ENCODE data around the gene LPP.

The LPP gene

GRCh38 chr3:188205992-188206416, 52.0 kb downstream of the LPP start:
- TF ChIP-seq GATA2 (IDR thresholded peaks at IDR 0.05; ENCODE audit: low read depth, low read length) (no peak), GATA3 (IDR thresholded peaks at IDR 0.05; ENCODE audit: low read depth, low read length) (no peak)

GRCh38 chr3:188206787-188207186, 52.8 kb downstream of the LPP start:
- TF ChIP-seq GATA2 (IDR thresholded peaks at IDR 0.05; ENCODE audit: low read depth, low read length) (no peak), GATA3 (IDR thresholded peaks at IDR 0.05; ENCODE audit: low read depth, low read length) (no peak)

GRCh38 chr3:188207941-188208515, 54.1 kb downstream of the LPP start:
- TF ChIP-seq GATA2 (IDR thresholded peaks at IDR 0.05; ENCODE audit: low read depth, low read length) (no peak), GATA3 (IDR thresholded peaks at IDR 0.05; ENCODE audit: low read depth, low read length) (no peak)

DNA sequence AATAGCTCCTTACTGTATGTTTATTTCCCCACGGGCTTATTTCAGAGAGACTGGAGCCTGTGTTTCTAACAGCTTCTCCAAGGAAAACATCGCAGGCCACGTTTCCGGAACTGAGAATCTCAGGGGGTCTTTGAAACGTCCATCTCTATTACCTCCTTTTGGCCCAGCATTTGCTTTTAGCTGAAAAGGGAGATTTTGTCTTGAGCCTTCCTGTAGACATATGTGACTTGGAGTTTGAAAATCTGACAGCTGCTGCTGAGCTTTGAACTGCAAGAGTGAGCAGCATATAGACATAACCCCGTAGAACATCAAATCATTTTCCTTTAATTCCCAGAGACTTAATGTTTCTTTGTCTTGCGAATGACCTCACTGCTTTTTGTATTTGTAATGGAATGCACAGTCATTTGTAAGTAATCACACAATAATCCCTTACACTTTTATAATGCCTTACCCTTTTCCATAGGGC, 54.6 kb downstream of the LPP start:
- TF ChIP-seq GATA2 (IDR thresholded peaks at IDR 0.05; ENCODE audit: low read depth, low read length) (no peak), GATA3 (IDR thresholded peaks at IDR 0.05; ENCODE audit: low read depth, low read length) (no peak)

- TF ChIP-seq GATA2 (IDR thresholded peaks at IDR 0.05; ENCODE audit: low read depth, low read length) (no peak), GATA3 (IDR thresholded peaks at IDR 0.05; ENCODE audit: low read depth, low read length) (no peak)
Observed at GRCh38 chr3:188209034-188209433, 55.1 kb downstream of the LPP start.

- TF ChIP-seq GATA2 (IDR thresholded peaks at IDR 0.05; ENCODE audit: low read depth, low read length): no peak
- TF ChIP-seq GATA3 (IDR thresholded peaks at IDR 0.05; ENCODE audit: low read depth, low read length): no peak
Observed at GRCh38 chr3:188209740-188210139, 55.8 kb downstream of the LPP start.

GRCh38 chr3:188211476-188211875, 57.5 kb downstream of the LPP start:
- TF ChIP-seq GATA3 (IDR thresholded peaks at IDR 0.05; ENCODE audit: low read depth, low read length) (no peak), GATA2 (IDR thresholded peaks at IDR 0.05; ENCODE audit: low read depth, low read length) (no peak)

- no peak for TF ChIP-seq GATA3 (IDR thresholded peaks at IDR 0.05; ENCODE audit: low read depth, low read length)
- no peak for TF ChIP-seq GATA2 (IDR thresholded peaks at IDR 0.05; ENCODE audit: low read depth, low read length)
Observed at GRCh38 chr3:188212308-188212969, 58.5 kb downstream of the LPP start.

- TF ChIP-seq GATA3 (IDR thresholded peaks at IDR 0.05; ENCODE audit: low read depth, low read length): no peak
- TF ChIP-seq GATA2 (IDR thresholded peaks at IDR 0.05; ENCODE audit: low read depth, low read length): no peak
Observed at GRCh38 chr3:188214442-188214841, 60.5 kb downstream of the LPP start.

- TF ChIP-seq GATA2 (IDR thresholded peaks at IDR 0.05; ENCODE audit: low read depth, low read length) (no peak), GATA3 (IDR thresholded peaks at IDR 0.05; ENCODE audit: low read depth, low read length) (no peak)
Observed at GRCh38 chr3:188215129-188215528, 61.2 kb downstream of the LPP start.

DNA sequence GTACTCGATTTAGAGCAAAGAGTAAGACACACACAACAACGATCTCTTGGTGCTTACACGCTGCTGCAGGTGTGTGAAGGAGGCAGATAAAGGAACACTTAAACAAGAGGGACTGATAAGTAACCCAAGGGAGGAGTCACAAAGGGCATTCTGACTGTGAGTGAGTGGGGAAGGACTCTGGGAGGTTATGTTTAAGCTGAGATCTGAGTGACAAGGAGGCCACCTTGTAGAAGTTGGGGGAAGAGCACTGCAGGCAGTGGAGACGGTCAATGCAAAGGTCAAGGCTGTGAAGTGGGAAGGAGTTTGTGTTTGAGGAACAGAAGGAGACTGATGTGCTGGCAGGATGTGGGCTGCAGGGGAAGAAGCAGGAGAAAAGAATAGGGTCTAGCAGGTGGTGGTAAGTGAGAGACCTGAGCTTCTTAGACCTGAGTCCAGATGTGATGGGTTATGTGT, 63.1 kb downstream of the LPP start:
- TF ChIP-seq GATA3 (IDR thresholded peaks at IDR 0.05; ENCODE audit: low read depth, low read length): no peak
- no peak for TF ChIP-seq GATA2 (IDR thresholded peaks at IDR 0.05; ENCODE audit: low read depth, low read length)

DNA sequence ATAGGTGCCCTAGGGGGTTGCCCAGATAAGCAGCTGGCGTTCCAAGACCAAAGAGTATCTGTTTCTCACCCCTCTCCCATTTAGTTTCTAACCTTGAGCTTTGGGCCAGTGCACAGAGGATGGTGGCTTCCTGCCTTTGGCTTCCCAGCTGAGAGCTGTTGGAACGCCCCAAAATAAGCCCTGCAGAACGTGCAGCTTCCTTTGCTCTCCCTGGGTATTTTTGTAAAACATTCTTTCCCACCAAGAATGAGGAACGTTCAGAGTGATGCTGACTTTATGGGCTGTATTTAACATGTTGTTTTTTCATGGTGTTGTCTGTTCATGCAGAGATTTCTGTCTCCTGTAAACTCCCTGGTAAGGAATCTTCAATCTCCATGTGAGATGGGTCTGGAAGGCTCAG, 63.8 kb downstream of the LPP start:
- TF ChIP-seq GATA3 (IDR thresholded peaks at IDR 0.05; ENCODE audit: low read depth, low read length) (no peak), GATA2 (IDR thresholded peaks at IDR 0.05; ENCODE audit: low read depth, low read length) (no peak)

DNA sequence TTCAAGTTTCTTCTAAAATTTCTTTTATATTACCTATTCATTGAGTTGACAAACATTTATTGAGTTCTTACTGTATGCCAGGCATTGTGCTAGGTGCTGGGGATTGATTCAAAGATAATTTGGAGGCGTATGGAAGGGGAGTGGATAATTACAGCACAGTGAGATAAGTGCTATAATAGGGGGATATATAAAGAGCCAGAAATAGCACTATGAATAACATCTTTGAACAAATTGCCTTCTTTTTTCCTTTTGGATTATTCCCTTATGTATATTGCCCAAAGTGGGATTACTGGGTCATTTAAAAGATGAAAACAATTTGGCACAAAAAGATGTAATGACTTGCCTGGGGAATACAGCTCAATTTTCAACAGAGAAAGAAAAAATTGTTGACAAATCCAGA, 64.6 kb downstream of the LPP start:
- TF ChIP-seq GATA2 (IDR thresholded peaks at IDR 0.05; ENCODE audit: low read depth, low read length) (no peak), GATA3 (IDR thresholded peaks at IDR 0.05; ENCODE audit: low read depth, low read length) (no peak)

GRCh38 chr3:188219147-188219546, 65.2 kb downstream of the LPP start:
- no peak for TF ChIP-seq GATA2 (IDR thresholded peaks at IDR 0.05; ENCODE audit: low read depth, low read length)
- TF ChIP-seq GATA3 (IDR thresholded peaks at IDR 0.05; ENCODE audit: low read depth, low read length): no peak

DNA sequence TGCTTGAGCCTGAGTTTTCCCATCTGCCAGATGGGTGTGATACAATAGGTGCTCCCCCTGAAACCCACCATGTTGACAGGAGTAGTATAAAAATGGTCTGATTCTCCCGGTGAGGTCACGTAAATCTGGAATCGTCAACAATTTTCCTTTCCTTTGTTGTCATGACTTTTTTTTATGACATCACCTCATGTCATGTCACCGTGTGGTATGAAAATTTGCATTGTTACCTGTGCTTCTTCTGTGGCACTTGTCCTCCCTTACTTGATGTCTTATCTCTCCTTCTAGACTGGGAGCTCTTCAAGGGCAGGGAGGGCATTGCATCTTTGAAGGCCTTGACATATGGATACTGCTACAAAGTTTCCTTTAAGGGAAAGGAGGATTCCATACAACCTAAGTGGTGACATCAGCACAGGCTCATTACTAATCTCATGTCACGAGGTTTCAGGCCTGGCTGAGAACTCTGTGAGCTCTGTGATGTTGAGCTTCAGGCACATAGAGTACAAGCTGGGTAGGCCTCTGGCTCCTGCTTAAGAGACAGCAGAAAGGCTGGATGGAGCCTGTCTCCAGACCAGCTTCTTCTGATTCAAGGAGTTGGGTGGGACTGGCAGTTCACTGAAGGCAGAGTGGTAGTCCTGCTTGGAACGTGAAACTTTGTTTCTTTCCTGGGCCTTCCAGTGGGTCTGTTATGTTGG, 66.3 kb downstream of the LPP start:
- TF ChIP-seq GATA3 (IDR thresholded peaks at IDR 0.05; ENCODE audit: low read depth, low read length) (no peak), GATA2 (IDR thresholded peaks at IDR 0.05; ENCODE audit: low read depth, low read length) (no peak)

Data from SH-SY5Y (cell line).